Raji (cell line): ENCODE data around the gene IRX3.

Experiments used
- POLR2A ChIP-seq: IDR thresholded peaks from 2 replicates; pipeline ENCODE4 v1.6.1; 2011; ENCODE audit warnings: low read depth, low read length, control low read depth; ENCODE audit not compliant: insufficient read depth

IRX3 gene

GRCh38 chr16:54309341-54309740 lies 22.8 kb upstream of the IRX3 start:
- no peak for TF ChIP-seq POLR2A

- TF ChIP-seq POLR2A = no peak
Measured at GRCh38 chr16:54305080-54305479, 18.5 kb upstream of the IRX3 start.

- TF ChIP-seq POLR2A = no peak
Measured at GRCh38 chr16:54303613-54304012, 17.0 kb upstream of the IRX3 start.

- TF ChIP-seq POLR2A = no peak
Measured at GRCh38 chr16:54297154-54297553, 10.6 kb upstream of the IRX3 start.

- no peak for TF ChIP-seq POLR2A
Measured at GRCh38 chr16:54296543-54296942, 10.0 kb upstream of the IRX3 start.

- TF ChIP-seq POLR2A = no peak
Measured at GRCh38 chr16:54291656-54292487, 5.3 kb upstream of the IRX3 start.

GRCh38 chr16:54290833-54291655 lies 4.5 kb upstream of the IRX3 start:
- TF ChIP-seq POLR2A = no peak

GRCh38 chr16:54289945-54290832 lies 3.6 kb upstream of the IRX3 start:
- no peak for TF ChIP-seq POLR2A

- no peak for TF ChIP-seq POLR2A
Measured at GRCh38 chr16:54289242-54289944, 2.8 kb upstream of the IRX3 start.

- TF ChIP-seq POLR2A = no peak
Measured at GRCh38 chr16:54288835-54289241, 2.3 kb upstream of the IRX3 start.

- no peak for TF ChIP-seq POLR2A
Measured at GRCh38 chr16:54288030-54288834, 1.6 kb upstream of the IRX3 start.

- no peak for TF ChIP-seq POLR2A
Measured at GRCh38 chr16:54287131-54288029, 793 bp upstream of the IRX3 start.

- no peak for TF ChIP-seq POLR2A
Measured at GRCh38 chr16:54286090-54286365, 559 bp downstream of the IRX3 start.
